HEK293 (cell line): ENCODE data around the gene FYCO1.

Experiments used
- CTCF ChIA-PET: fragments of 350-600 bp; formaldehyde crosslinking; extraction: SDS; loops from one replicate; lab custom pipeline; 2021; ENCODE audit warnings: antibody characterized with exemption; lab: Yijun Ruan, JAX
- POLR2A ChIA-PET: fragments of 300-600 bp; formaldehyde crosslinking; extraction: SDS; loops from one replicate; lab custom pipeline; 2020; ENCODE audit warnings: antibody characterized with exemption, inconsistent platforms; lab: Yijun Ruan, JAX
- H3K27ac ChIP-seq: fragments of 200-500 bp; sonication (Bioruptor generic); 2 replicates; pipeline ENCODE4 v1.5.1; 2014; ENCODE audit warnings: low read depth, low read length, control low read depth, inconsistent platforms; ENCODE audit errors: extremely low read depth
- H3K36me3 ChIP-seq, 2 experiments: fragments of 200-500 bp in 1 of 2; sonication (Bioruptor generic) in 1 of 2; 1 replicate in 1 of 2; 2 replicates in 1 of 2; pipeline ENCODE4 v1.5.1; 2014 to 2017; ENCODE audit warnings: inconsistent platforms in 2 of 2, low read length in 2 of 2; ENCODE audit not compliant: control insufficient read depth in 2 of 2, insufficient read depth in 1 of 2
- H3K4me1 ChIP-seq: fragments of 200-500 bp; sonication (Bioruptor generic); 2 replicates; pipeline ENCODE4 v1.5.1; 2014; ENCODE audit warnings: mild to moderate bottlenecking, low read length, inconsistent platforms; ENCODE audit not compliant: control insufficient read depth, insufficient read depth
- H3K4me3 ChIP-seq: 2 replicates; pipeline ENCODE4 v1.5.1; 2011; ENCODE audit warnings: low read depth, mild to moderate bottlenecking, control low read depth, low read length, moderate library complexity
- H3K9me3 ChIP-seq: fragments of 200-500 bp; sonication (Bioruptor generic); 2 replicates; pipeline ENCODE4 v1.5.1; 2014; ENCODE audit warnings: low read depth, low read length, inconsistent platforms; ENCODE audit not compliant: control insufficient read depth, insufficient read depth
- EGR2 ChIP-seq: fragments of 450-650 bp; formaldehyde crosslinking; IDR thresholded peaks from 2 replicates; pipeline ENCODE4 v1.5.1; 2016; ENCODE audit warnings: low read depth, missing biosample characterization, missing genetic modification characterization
- PATZ1 ChIP-seq: fragments of 450-650 bp; formaldehyde crosslinking; IDR thresholded peaks from 2 replicates; pipeline ENCODE4 v1.5.1; 2016; ENCODE audit warnings: missing biosample characterization, missing genetic modification characterization
- SALL2 ChIP-seq: fragments of 450-650 bp; formaldehyde crosslinking; IDR thresholded peaks from 2 replicates; pipeline ENCODE4 v1.5.0; 2017; ENCODE audit warnings: missing biosample characterization, mild to moderate bottlenecking, missing genetic modification characterization, borderline replicate concordance
- SCRT1 ChIP-seq: fragments of 450-650 bp; formaldehyde crosslinking; IDR thresholded peaks from 2 replicates; pipeline ENCODE4 v1.5.1; 2016; ENCODE audit warnings: missing biosample characterization, missing genetic modification characterization, borderline replicate concordance
- ZFHX2 ChIP-seq: fragments of 450-650 bp; formaldehyde crosslinking; conservative IDR thresholded peaks from 2 replicates; pipeline ENCODE4 v1.5.1; 2016; ENCODE audit warnings: missing biosample characterization, missing genetic modification characterization
- ZNF138 ChIP-seq: fragments of 450-650 bp; formaldehyde crosslinking; IDR thresholded peaks from 2 replicates; pipeline ENCODE4 v1.5.1; 2016; ENCODE audit warnings: missing biosample characterization, missing genetic modification characterization, borderline replicate concordance
- ZNF24 ChIP-seq: fragments of 450-650 bp; formaldehyde crosslinking; IDR thresholded peaks from 2 replicates; pipeline ENCODE4 v1.5.1; 2016; ENCODE audit warnings: missing biosample characterization, missing genetic modification characterization
- ZNF398 ChIP-seq: fragments of 450-650 bp; formaldehyde crosslinking; IDR thresholded peaks from 2 replicates; pipeline ENCODE4 v1.5.1; 2017; ENCODE audit warnings: missing biosample characterization, missing genetic modification characterization
- ZNF426 ChIP-seq: fragments of 450-650 bp; formaldehyde crosslinking; IDR thresholded peaks from 2 replicates; pipeline ENCODE4 v1.5.1; 2017; ENCODE audit warnings: missing biosample characterization, missing genetic modification characterization, mild to moderate bottlenecking, inconsistent platforms, moderate library complexity
- ZNF777 ChIP-seq: fragments of 450-650 bp; formaldehyde crosslinking; IDR thresholded peaks from 2 replicates; pipeline ENCODE4 v1.5.1; 2017; ENCODE audit warnings: missing biosample characterization, missing genetic modification characterization, borderline replicate concordance
- ZNF791 ChIP-seq: fragments of 450-650 bp; formaldehyde crosslinking; IDR thresholded peaks from 2 replicates; pipeline ENCODE4 v1.5.1; 2016; ENCODE audit warnings: missing biosample characterization, missing genetic modification characterization
- ZNF843 ChIP-seq: fragments of 450-650 bp; formaldehyde crosslinking; IDR thresholded peaks from 2 replicates; pipeline ENCODE4 v1.5.1; 2016; ENCODE audit warnings: missing biosample characterization, missing genetic modification characterization

FYCO1 gene

GRCh38 chr3:45921158-45922038, 74.2 kb downstream of the FYCO1 start:
- POLR2A ChIA-PET, result no interaction called here
- H3K4me1 ChIP-seq, result no peaks in the 10 kb centered on the region
- CTCF ChIA-PET, result interaction anchor here (0.7 to 0.8 kb wide), 2 partner anchors 158 to 717 kb away, joined by 3 to 4 read pairs; no protein-coding TSS in a partner anchor
- H3K4me3 ChIP-seq, result no peak overlapping the region
- H3K9me3 ChIP-seq, result no peaks in the 10 kb centered on the region
- peaks cover 0 to 58% of the 10 kb centered on the region in 2 experiments; a peak in 2 of 3 replicates for H3K36me3 ChIP-seq
- TF ChIP-seq ZNF791 (tag by site-specific recombination) (no peak), SCRT1 (tag by site-specific recombination) (no peak), ZNF398 (tag by site-specific recombination) (no peak), ZNF138 (tag by site-specific recombination) (no peak)
- H3K27ac ChIP-seq, result no peak overlapping the region

- peaks cover 0 to 30% of the 10 kb centered on the region in 2 experiments; a peak in 1 of 3 replicates for H3K36me3 ChIP-seq
- POLR2A ChIA-PET, result no interaction called here
- no peaks in the 10 kb centered on the region for H3K4me1 ChIP-seq
- H3K9me3 ChIP-seq, result no peaks in the 10 kb centered on the region
- H3K27ac ChIP-seq, result no peak overlapping the region
- H3K4me3 ChIP-seq, result no peak overlapping the region
- CTCF ChIA-PET, result no interaction called here
- no peak for TF ChIP-seq ZNF24 (tag by site-specific recombination)
- no peak for TF ChIP-seq ZNF843
- TF ChIP-seq PATZ1 (tag by site-specific recombination), result no peak
- TF ChIP-seq SALL2 (tag by site-specific recombination), result no peak
- TF ChIP-seq ZNF777, result no peak
Observed at GRCh38 chr3:45917146-45917898, 78.3 kb downstream of the FYCO1 start.

GRCh38 chr3:45915518-45916231, 79.9 kb downstream of the FYCO1 start:
- Histone ChIP-seq H3K9me3 (no peaks in the 10 kb centered on the region), H3K36me3 (peaks cover 0 to 14% of the 10 kb centered on the region in 2 experiments; a peak in 1 of 3 replicates), H3K27ac (no peak overlapping the region), H3K4me3 (no peak overlapping the region), H3K4me1 (no peaks in the 10 kb centered on the region)
- ChIA-PET POLR2A (no interaction called here), CTCF (no interaction called here)
- peak; percentile 79 for TF ChIP-seq ZFHX2 (tag by site-specific recombination)
- peak; percentile 71 for TF ChIP-seq EGR2
- no peak for TF ChIP-seq ZNF426 (tag by site-specific recombination)
